Skin of body (tissue), 2 donors: ENCODE data around the gene ERGIC1. TPM values are rescaled to one million over a fixed set of nuclear protein-coding genes. Genes with fewer than 3 reads are reported as not detected.
"Not testable (repeated sequence)": the region's sequence is repeated elsewhere in the genome, so short reads cannot be mapped to it uniquely, and the experiment has no call there.

Experiments
- DNase-seq: peaks from one replicate; lab custom pipeline; 2025; lab: John Stamatoyannopoulos, UW
- total RNA-seq: library from RNA; depleted of rRNA; stranded (reverse); fragments of >200 nt; gene quantifications from one replicate; pipeline ENCODE4 v1.2.3, GENCODE V29; 2014

ERGIC1 gene
- total RNA-seq, 1 donor from 2014 or later: 44.3 TPM

GRCh38 chr5:172800088-172800551, 33.9 kb upstream of the ERGIC1 start:
- DNase-seq: no peak

GRCh38 chr5:172801179-172801671, 32.8 kb upstream of the ERGIC1 start:
- DNase-seq: no peak

- no peak for DNase-seq
Observed at GRCh38 chr5:172802112-172802511, 31.9 kb upstream of the ERGIC1 start.

- no peak for DNase-seq
Observed at GRCh38 chr5:172802567-172803176, 31.4 kb upstream of the ERGIC1 start.

GRCh38 chr5:172805018-172805683, 28.9 kb upstream of the ERGIC1 start:
- DNase-seq: no peak

- no peak for DNase-seq
Observed at GRCh38 chr5:172805736-172806255, 28.3 kb upstream of the ERGIC1 start.

GRCh38 chr5:172806897-172807672, 27.0 kb upstream of the ERGIC1 start:
- peak; percentile 53 for DNase-seq

- no peak for DNase-seq
Observed at GRCh38 chr5:172807766-172808311, 26.2 kb upstream of the ERGIC1 start.

GRCh38 chr5:172809774-172810173, 24.3 kb upstream of the ERGIC1 start:
- DNase-seq: no peak

- not testable (repeated sequence) for DNase-seq
Observed at GRCh38 chr5:172810996-172811395, 23.1 kb upstream of the ERGIC1 start.

- DNase-seq: no peak
Observed at GRCh38 chr5:172815631-172816030, 18.4 kb upstream of the ERGIC1 start.

GRCh38 chr5:172816925-172817562, 17.0 kb upstream of the ERGIC1 start:
- no peak for DNase-seq

- DNase-seq: no peak
Observed at GRCh38 chr5:172817664-172818063, 16.4 kb upstream of the ERGIC1 start.

GRCh38 chr5:172818081-172818480, 16.0 kb upstream of the ERGIC1 start:
- no peak for DNase-seq

GRCh38 chr5:172819569-172819968, 14.5 kb upstream of the ERGIC1 start:
- DNase-seq: no peak

GRCh38 chr5:172820046-172820767, 13.8 kb upstream of the ERGIC1 start:
- DNase-seq: no peak

GRCh38 chr5:172821340-172821985, 12.6 kb upstream of the ERGIC1 start:
- no peak for DNase-seq

GRCh38 chr5:172823840-172824362, 10.2 kb upstream of the ERGIC1 start:
- DNase-seq: no peak

GRCh38 chr5:172825610-172826204, 8.3 kb upstream of the ERGIC1 start:
- no peak for DNase-seq
